Measurements from ENCODE around the gene NPHP4.
A peak's percentile ranks its signal among the peaks of the same experiment; 100 is the strongest.

Gene NPHP4

GRCh38 chr1:5983361-5984103 is 8.7 kb downstream of the NPHP4 start:
- Mint-ChIP-seq H3K9me3 (no peaks in the 10 kb centered on the region), H3K27ac (no peak overlapping the region), H3K4me3 (no peak overlapping the region), H3K27me3 (ENCODE audit: low read depth, poor library complexity) (no peaks in the 10 kb centered on the region), H3K36me3 (ENCODE audit: low read depth) (peaks cover 15% of the 10 kb centered on the region), H3K4me1 (peaks cover 51% of the 10 kb centered on the region)
- DNase-seq, result no peak
- TF ChIP-seq, protein P1, sequence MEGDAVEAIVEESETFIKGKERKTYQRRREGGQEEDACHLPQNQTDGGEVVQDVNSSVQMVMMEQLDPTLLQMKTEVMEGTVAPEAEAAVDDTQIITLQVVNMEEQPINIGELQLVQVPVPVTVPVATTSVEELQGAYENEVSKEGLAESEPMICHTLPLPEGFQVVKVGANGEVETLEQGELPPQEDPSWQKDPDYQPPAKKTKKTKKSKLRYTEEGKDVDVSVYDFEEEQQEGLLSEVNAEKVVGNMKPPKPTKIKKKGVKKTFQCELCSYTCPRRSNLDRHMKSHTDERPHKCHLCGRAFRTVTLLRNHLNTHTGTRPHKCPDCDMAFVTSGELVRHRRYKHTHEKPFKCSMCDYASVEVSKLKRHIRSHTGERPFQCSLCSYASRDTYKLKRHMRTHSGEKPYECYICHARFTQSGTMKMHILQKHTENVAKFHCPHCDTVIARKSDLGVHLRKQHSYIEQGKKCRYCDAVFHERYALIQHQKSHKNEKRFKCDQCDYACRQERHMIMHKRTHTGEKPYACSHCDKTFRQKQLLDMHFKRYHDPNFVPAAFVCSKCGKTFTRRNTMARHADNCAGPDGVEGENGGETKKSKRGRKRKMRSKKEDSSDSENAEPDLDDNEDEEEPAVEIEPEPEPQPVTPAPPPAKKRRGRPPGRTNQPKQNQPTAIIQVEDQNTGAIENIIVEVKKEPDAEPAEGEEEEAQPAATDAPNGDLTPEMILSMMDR (IDR thresholded peaks at IDR 0.05), result no peak

- no peak for DNase-seq
- peaks cover 19% of the 10 kb centered on the region for H3K36me3 Mint-ChIP-seq (ENCODE audit: low read depth)
- H3K27me3 Mint-ChIP-seq (ENCODE audit: low read depth, poor library complexity), result no peaks in the 10 kb centered on the region
- no peaks in the 10 kb centered on the region for H3K9me3 Mint-ChIP-seq
- no peak overlapping the region for H3K27ac Mint-ChIP-seq
- no peak overlapping the region for H3K4me3 Mint-ChIP-seq
- peaks cover 48% of the 10 kb centered on the region for H3K4me1 Mint-ChIP-seq
- TF ChIP-seq, protein P1 (IDR thresholded peaks at IDR 0.05), result no peak
Measured at GRCh38 chr1:5982868-5983267, 9.4 kb downstream of the NPHP4 start.

DNA sequence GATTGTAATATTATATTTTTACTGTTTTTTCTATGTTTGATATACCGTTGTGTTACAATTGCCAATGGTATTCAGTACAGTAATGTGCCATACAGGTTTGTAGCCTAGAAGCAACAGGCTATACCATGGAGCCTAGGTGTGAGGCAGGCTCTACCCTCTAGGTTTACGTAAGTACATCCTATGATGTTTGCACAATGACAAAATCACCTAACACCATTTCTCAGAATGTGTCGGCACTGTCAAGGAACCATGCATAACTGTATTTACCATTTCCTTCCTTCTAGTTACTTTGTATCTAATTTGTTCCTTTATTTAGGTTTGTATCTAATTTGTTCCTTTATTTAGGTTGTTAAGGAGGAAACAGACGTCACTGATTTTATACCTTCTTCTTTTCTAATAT is 9.9 kb downstream of the NPHP4 start:
- peaks cover 48% of the 10 kb centered on the region for H3K4me1 Mint-ChIP-seq
- DNase-seq, result no peak
- no peak overlapping the region for H3K4me3 Mint-ChIP-seq
- H3K9me3 Mint-ChIP-seq, result peaks cover 4% of the 10 kb centered on the region
- H3K27me3 Mint-ChIP-seq (ENCODE audit: low read depth, poor library complexity), result no peaks in the 10 kb centered on the region
- peaks cover 25% of the 10 kb centered on the region for H3K36me3 Mint-ChIP-seq (ENCODE audit: low read depth)
- TF ChIP-seq, protein P1 (IDR thresholded peaks at IDR 0.05), result no peak
- H3K27ac Mint-ChIP-seq, result no peak overlapping the region

GRCh38 chr1:5981009-5981380 is 11.2 kb downstream of the NPHP4 start:
- H3K4me3 Mint-ChIP-seq, result peak overlapping the region; percentile 43
- TF ChIP-seq, protein P1 (IDR thresholded peaks at IDR 0.05), result no peak
- no peak for DNase-seq
- H3K27ac Mint-ChIP-seq, result peak overlapping the region; percentile 92
- H3K36me3 Mint-ChIP-seq (ENCODE audit: low read depth), result peaks cover 31% of the 10 kb centered on the region
- peaks cover 51% of the 10 kb centered on the region for H3K4me1 Mint-ChIP-seq
- peaks cover 4% of the 10 kb centered on the region for H3K9me3 Mint-ChIP-seq
- H3K27me3 Mint-ChIP-seq (ENCODE audit: low read depth, poor library complexity), result no peaks in the 10 kb centered on the region

DNA sequence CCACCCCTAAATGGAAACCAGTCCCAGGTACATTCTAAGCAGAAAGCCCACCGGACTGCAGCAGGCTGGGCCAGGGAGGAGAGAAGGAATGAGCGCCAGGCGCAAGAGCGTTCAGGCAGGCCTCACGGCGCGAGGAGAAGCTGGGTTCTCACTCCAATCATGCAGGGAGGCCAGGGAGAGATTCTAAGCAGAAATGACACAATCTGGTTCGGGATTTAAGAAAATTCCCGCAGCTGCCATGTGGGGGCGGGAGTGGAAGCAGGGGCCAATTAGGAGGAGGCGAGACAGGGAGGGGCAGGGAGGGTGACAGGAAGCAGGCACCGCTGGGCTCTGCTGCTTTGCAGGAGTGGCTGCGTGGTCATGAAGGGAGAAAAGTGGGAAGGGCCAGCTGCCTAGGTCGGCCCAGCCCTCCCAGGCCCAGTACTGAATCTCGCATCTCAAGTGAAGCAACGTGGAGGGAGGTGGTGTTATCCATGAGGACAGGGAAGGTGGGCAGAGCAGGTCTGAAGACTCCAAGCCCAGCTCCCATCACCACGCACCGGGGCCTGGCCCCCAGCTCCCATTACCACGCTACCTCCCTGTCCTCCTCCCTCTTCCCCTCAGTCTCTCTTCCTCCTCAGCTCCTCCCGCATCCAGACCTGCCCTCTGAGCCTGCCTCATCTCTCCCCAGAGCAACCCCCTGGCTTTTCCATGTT is 11.8 kb downstream of the NPHP4 start:
- H3K36me3 Mint-ChIP-seq (ENCODE audit: low read depth), result peaks cover 26% of the 10 kb centered on the region
- DNase-seq, result peak; percentile 70
- peak overlapping the region; percentile 92 for H3K27ac Mint-ChIP-seq
- H3K4me1 Mint-ChIP-seq, result peaks cover 51% of the 10 kb centered on the region
- peaks cover 4% of the 10 kb centered on the region for H3K9me3 Mint-ChIP-seq
- H3K27me3 Mint-ChIP-seq (ENCODE audit: low read depth, poor library complexity), result no peaks in the 10 kb centered on the region
- TF ChIP-seq, protein P1 (IDR thresholded peaks at IDR 0.05), result peak; percentile 37
- peak overlapping the region; percentile 36 for H3K4me3 Mint-ChIP-seq
